K562 (cell line): ENCODE data around the gene IFITM2. TPM values are rescaled to one million over a fixed set of nuclear protein-coding genes. Genes with fewer than 3 reads are reported as not detected.
A peak's percentile ranks its signal among the peaks of the same experiment; 100 is the strongest.

Source experiments
- BHLHE40 ChIP-seq: IDR thresholded peaks from 2 replicates; pipeline ENCODE4 v1.6.1; 2011; ENCODE audit warnings: low read length, improper control_type of control experiment
- CEBPG ChIP-seq, 3 experiments: fragments of 200-800 bp in 1 of 3; sonication (Bioruptor generic) in 1 of 3; sonication (generic) in 1 of 3; formaldehyde crosslinking in 1 of 3; IDR thresholded peaks in 2 of 3; conservative IDR thresholded peaks in 1 of 3; 2 replicates each; pipeline versions ENCODE4 v1.6.1 to v1.8.0; 2016 to 2022; ENCODE audit warnings: missing compliant biosample characterization in 2 of 3, missing genetic modification characterization in 2 of 3, mild to moderate bottlenecking in 1 of 3, missing genetic modification reagents in 1 of 3
- CHCHD3 ChIP-seq: fragments of 250-450 bp; sonication (Bioruptor Pico); IDR thresholded peaks from 2 replicates; pipeline ENCODE4 v2.1.2; 2022; ENCODE audit warnings: mild to moderate bottlenecking
- DMBX1 ChIP-seq: fragments of 250-450 bp; sonication (Bioruptor Pico); IDR thresholded peaks from 2 replicates; pipeline ENCODE4 v1.8.0; 2022; ENCODE audit warnings: inconsistent platforms, mild to moderate bottlenecking, moderate library complexity, borderline replicate concordance
- ESRRA ChIP-seq: fragments of 450-650 bp; IDR thresholded peaks from 2 replicates; pipeline ENCODE4 v1.6.1; 2014; ENCODE audit warnings: low read depth, mild to moderate bottlenecking, moderate library complexity, borderline replicate concordance
- GATAD2A ChIP-seq: fragments of 450-650 bp; IDR thresholded peaks from 2 replicates; pipeline ENCODE4 v1.6.1; 2017
- GTF2A2 ChIP-seq: IDR thresholded peaks from 2 replicates; pipeline ENCODE4 v1.6.1; 2016; ENCODE audit warnings: mild to moderate bottlenecking, missing genetic modification characterization, missing compliant biosample characterization
- HMGN3 ChIP-seq: IDR thresholded peaks from 2 replicates; pipeline ENCODE4 v1.6.1; 2011; ENCODE audit warnings: borderline replicate concordance, low read depth, mild to moderate bottlenecking, mixed read lengths, low read length; ENCODE audit not compliant: insufficient read length; ENCODE audit errors: extremely low read depth
- SMAD3 ChIP-seq: fragments of 450-650 bp; formaldehyde crosslinking; conservative IDR thresholded peaks from 2 replicates; pipeline ENCODE4 v1.4.0; 2020; ENCODE audit warnings: mild to moderate bottlenecking
- SMARCB1 ChIP-seq: IDR thresholded peaks from 2 replicates; pipeline ENCODE4 v1.6.1; 2011; ENCODE audit warnings: improper control_type of control experiment, low read depth; ENCODE audit not compliant: insufficient read length
- ZNF644 ChIP-seq: fragments of 200-800 bp; sonication (Bioruptor generic); IDR thresholded peaks from 2 replicates; pipeline ENCODE4 v1.6.1; 2016; ENCODE audit warnings: low read depth, missing genetic modification characterization, missing compliant biosample characterization
- ZNF764 ChIP-seq: fragments of 250-450 bp; sonication (Bioruptor Pico); IDR thresholded peaks from 2 replicates; pipeline ENCODE4 v1.4.0; 2020; ENCODE audit warnings: low read depth, mild to moderate bottlenecking, moderate library complexity
- polyA plus RNA-seq, 8 experiments: library from polyadenylated mRNA; depleted of rRNA in 4 of 8; stranded (reverse) in 5 of 8; unstranded in 3 of 8; fragments of >200 nt; fragmentation: Nextera tagmentation in 2 of 8; fragmentation: Illumina TruSeq in 1 of 8; extraction: Ambion mirVana in 2 of 8; extraction: Trizol in 1 of 8; gene quantifications; 2 replicates each; pipeline versions ENCODE4 v1.2.1 to v1.2.3, GENCODE V29; 2011 to 2014; ENCODE audit warnings: inconsistent platforms in 1 of 8, missing spikeins in 1 of 8
- total RNA-seq, 7 experiments: library from RNA; depleted of rRNA in 6 of 7; stranded (reverse); fragments of >200 nt in 6 of 7; fragmentation: Illumina TruSeq in 2 of 7; extraction: Trizol in 2 of 7; gene quantifications; 2 replicates each; pipeline versions ENCODE4 v1.2.1 to v1.2.3, GENCODE V29; 2011 to 2021; ENCODE audit warnings: low replicate concordance in 1 of 7
- TF ChIP-seq, protein P1 (sequence below): fragments of 250-450 bp; sonication (Bioruptor Pico); IDR thresholded peaks from 2 replicates; pipeline ENCODE4 v1.8.0; 2021; ENCODE audit warnings: borderline replicate concordance, mild to moderate bottlenecking, moderate library complexity; ENCODE audit not compliant: poor library complexity, severe bottlenecking
- TF ChIP-seq, protein P2 (sequence below): fragments of 250-450 bp; sonication (Bioruptor Pico); IDR thresholded peaks from 2 replicates; pipeline ENCODE4 v1.4.0; 2020; ENCODE audit warnings: mild to moderate bottlenecking, moderate library complexity
- TF ChIP-seq, protein P3 (sequence below): sonication (generic); formaldehyde crosslinking; IDR thresholded peaks from 2 replicates; pipeline ENCODE4 v1.9.0; 2022; ENCODE audit warnings: mild to moderate bottlenecking, missing genetic modification reagents
- TF ChIP-seq, protein P4 (sequence below): sonication (generic); formaldehyde crosslinking; IDR thresholded peaks from 2 replicates; pipeline ENCODE4 v1.5.0; 2020; ENCODE audit warnings: missing genetic modification reagents
- TF ChIP-seq, protein P5 (sequence below): IDR thresholded peaks from 2 replicates; pipeline ENCODE4 v1.6.1; 2012; ENCODE audit warnings: low read depth, low read length, improper control_type of control experiment, borderline replicate concordance

IFITM2 gene
- total and polyA plus RNA-seq, 9 of the 15 experiments (the other 6 are each of a cell fraction or from before 2014, with no cell fraction given): 52.8 to 4,872 (median 356) TPM

DNA sequence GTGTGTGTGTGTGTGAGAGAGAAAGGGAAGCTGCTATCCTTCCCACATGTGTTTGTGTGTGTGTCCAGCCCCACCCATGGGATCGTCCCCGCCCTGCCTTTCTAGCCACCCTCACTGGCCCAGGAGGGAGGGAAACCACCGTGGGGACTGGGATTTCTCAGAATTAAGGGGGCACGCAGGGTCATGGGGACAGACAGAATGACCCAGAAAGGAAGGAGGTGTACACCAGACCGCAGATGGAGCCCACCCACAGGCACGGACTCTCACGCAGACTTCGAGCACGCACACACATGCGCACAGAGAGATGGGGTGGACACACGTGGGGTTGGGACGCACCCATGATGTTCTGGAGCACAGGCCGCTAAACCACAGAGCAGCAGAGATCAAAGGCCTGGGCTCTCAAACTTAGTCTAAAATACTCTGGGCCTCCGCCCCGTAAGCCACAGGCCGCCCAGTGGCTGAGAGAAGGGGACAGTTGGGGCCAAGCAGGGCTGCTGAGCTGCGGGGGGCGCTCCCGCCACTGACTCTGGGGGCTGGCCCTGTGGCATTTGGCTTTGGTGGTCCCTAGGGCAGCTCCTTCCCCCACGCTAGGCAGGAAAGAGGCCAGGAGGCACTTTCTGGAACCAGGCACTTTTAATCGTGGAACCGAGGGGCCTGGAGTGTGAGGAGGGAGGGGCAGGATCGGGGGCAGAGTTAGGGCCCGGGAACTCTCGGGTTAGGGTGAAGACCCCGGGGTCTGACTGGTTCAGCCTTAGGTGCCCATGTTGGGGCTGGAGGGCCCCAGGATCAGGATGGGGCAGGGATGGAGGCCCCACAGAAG is 9.8 kb upstream of the IFITM2 start (continued):
- TF ChIP-seq, protein P1, sequence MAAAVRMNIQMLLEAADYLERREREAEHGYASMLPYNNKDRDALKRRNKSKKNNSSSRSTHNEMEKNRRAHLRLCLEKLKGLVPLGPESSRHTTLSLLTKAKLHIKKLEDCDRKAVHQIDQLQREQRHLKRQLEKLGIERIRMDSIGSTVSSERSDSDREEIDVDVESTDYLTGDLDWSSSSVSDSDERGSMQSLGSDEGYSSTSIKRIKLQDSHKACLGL: no peak
- TF ChIP-seq SMARCB1 (peak; percentile 66), CEBPG (CRISPR knock-in tag; IDR thresholded peaks at IDR 0.05) (no peak), CEBPG (tag; conservative IDR thresholded peaks at IDR 0.05 in 1 of 2, IDR thresholded peaks at IDR 0.05 in 1 of 2) (no peak), ZNF644 (tag) (no peak), HMGN3 (peak; percentile 54), CHCHD3 (CRISPR knock-in tag) (no peak), ZNF764 (CRISPR knock-in tag) (no peak), SMAD3 (CRISPR knock-in tag) (no peak), GATAD2A (no peak), GTF2A2 (tag) (no peak), DMBX1 (CRISPR knock-in tag) (no peak), ESRRA (peak; percentile 40; the same call in 1 of the 2 replicates), BHLHE40 (peak; percentile 26; the same call in 1 of the 2 replicates)
- TF ChIP-seq, protein P2, sequence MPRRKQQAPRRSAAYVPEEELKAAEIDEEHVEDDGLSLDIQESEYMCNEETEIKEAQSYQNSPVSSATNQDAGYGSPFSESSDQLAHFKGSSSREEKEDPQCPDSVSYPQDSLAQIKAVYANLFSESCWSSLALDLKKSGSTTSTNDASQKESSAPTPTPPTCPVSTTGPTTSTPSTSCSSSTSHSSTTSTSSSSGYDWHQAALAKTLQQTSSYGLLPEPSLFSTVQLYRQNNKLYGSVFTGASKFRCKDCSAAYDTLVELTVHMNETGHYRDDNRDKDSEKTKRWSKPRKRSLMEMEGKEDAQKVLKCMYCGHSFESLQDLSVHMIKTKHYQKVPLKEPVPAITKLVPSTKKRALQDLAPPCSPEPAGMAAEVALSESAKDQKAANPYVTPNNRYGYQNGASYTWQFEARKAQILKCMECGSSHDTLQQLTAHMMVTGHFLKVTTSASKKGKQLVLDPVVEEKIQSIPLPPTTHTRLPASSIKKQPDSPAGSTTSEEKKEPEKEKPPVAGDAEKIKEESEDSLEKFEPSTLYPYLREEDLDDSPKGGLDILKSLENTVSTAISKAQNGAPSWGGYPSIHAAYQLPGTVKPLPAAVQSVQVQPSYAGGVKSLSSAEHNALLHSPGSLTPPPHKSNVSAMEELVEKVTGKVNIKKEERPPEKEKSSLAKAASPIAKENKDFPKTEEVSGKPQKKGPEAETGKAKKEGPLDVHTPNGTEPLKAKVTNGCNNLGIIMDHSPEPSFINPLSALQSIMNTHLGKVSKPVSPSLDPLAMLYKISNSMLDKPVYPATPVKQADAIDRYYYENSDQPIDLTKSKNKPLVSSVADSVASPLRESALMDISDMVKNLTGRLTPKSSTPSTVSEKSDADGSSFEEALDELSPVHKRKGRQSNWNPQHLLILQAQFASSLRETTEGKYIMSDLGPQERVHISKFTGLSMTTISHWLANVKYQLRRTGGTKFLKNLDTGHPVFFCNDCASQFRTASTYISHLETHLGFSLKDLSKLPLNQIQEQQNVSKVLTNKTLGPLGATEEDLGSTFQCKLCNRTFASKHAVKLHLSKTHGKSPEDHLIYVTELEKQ (CRISPR knock-in tag): no peak
- TF ChIP-seq, protein P3, sequence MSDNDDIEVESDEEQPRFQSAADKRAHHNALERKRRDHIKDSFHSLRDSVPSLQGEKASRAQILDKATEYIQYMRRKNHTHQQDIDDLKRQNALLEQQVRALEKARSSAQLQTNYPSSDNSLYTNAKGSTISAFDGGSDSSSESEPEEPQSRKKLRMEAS (CRISPR knock-in tag): peak; percentile 92
- TF ChIP-seq, protein P4, sequence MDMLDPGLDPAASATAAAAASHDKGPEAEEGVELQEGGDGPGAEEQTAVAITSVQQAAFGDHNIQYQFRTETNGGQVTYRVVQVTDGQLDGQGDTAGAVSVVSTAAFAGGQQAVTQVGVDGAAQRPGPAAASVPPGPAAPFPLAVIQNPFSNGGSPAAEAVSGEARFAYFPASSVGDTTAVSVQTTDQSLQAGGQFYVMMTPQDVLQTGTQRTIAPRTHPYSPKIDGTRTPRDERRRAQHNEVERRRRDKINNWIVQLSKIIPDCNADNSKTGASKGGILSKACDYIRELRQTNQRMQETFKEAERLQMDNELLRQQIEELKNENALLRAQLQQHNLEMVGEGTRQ: peak; percentile 37; the same call in 1 of the 2 replicates
- TF ChIP-seq, protein P5, sequence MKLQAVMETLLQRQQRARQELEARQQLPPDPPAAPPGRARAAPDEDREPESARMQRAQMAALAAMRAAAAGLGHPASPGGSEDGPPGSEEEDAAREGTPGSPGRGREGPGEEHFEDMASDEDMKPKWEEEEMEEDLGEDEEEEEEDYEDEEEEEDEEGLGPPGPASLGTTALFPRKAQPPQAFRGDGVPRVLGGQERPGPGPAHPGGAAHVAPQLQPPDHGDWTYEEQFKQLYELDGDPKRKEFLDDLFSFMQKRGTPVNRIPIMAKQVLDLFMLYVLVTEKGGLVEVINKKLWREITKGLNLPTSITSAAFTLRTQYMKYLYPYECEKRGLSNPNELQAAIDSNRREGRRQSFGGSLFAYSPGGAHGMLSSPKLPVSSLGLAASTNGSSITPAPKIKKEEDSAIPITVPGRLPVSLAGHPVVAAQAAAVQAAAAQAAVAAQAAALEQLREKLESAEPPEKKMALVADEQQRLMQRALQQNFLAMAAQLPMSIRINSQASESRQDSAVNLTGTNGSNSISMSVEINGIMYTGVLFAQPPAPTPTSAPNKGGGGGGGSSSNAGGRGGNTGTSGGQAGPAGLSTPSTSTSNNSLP: no peak
